T-helper 22 cell (primary cell): ENCODE results near the gene ABCB11.
"Not testable (repeated sequence)": the region's sequence is repeated elsewhere in the genome, so short reads cannot be mapped to it uniquely, and the experiment has no call there.

Source experiments
- DNase-seq: peaks from one replicate; pipeline ENCODE4 v3.0.0-alpha.2; 2020; ENCODE audit warnings: low read depth

The ABCB11 gene

DNA sequence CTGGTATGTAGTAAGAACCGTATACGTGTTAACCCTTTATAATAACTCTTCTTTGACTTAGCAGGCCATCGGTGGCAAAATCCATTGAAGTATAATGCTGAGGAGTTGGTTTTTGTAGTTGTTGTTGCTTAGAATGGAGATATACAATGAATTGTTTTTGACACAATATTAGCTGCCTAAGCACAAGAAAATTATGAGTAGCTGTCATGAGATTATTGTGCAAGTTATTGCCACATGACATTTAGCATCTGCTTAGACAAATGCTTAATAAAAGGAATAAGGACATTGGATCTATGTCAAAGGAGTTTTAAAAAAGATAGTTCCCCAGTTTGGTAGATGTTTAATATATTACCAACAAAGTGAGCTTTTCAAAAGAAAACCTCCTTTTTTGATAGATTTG lies 59.9 kb downstream of the ABCB11 start:
- DNase-seq = no peak

DNA sequence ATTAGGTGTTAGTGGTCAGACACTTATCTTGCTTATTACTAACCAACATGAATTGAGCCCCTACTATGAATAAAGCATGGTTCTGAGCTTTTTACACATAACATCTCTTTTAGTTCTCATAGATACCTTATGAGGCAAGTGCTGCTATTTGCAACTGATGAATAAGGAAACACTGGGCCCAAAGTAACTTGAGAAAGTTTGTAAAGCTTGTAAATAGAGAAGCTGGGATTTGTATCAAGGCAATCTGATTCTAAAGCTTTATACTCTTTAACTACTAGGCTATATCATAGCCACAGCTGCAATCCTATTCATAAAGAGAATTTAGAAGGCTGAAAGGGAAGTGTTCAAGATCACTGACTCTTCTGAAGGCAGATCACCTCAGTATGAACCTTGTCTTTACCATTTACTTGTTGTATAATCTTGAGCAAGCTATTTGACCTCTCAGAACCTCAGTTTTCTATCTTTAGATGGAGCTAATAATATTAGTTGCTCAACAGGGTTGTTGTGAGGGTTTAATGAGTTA lies 60.4 kb downstream of the ABCB11 start:
- no peak for DNase-seq

DNA sequence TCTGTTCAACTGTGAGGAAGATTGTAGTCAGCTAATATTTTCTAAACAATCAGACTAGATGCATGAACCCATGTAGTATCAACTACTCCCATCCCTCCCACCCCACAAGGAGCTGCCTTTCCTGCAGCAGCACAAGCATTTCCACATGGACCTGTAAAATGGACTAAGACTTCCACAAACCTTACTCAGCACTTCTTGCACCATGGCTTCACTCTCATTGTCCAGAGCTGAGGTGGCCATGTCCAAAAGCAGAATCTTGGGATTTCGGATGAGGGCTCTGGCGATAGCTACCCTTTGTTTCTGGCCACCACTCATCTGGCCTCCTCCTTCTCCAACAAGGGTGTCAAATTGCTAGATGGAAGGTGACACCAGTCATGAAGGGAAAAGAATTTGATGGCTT lies 61.3 kb downstream of the ABCB11 start:
- DNase-seq = no peak

DNA sequence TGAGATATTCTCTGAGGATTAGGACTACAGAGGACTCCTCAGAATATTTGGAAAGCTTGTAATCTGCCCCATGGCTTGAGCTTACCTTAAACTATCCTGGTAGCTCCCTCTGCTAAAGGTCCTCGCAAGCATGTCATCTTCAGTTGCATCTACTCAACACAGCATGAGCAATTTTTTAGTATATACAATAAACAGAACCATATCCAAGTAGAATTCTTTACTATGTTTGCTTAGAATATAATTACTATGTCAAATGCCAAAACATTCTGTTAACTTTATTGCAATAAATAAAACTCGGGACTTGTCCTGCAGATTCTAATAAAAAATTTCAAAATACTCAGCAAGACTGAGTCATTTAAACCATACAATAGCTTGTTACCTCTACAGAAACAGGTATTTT lies 62.8 kb downstream of the ABCB11 start:
- DNase-seq = no peak

DNA sequence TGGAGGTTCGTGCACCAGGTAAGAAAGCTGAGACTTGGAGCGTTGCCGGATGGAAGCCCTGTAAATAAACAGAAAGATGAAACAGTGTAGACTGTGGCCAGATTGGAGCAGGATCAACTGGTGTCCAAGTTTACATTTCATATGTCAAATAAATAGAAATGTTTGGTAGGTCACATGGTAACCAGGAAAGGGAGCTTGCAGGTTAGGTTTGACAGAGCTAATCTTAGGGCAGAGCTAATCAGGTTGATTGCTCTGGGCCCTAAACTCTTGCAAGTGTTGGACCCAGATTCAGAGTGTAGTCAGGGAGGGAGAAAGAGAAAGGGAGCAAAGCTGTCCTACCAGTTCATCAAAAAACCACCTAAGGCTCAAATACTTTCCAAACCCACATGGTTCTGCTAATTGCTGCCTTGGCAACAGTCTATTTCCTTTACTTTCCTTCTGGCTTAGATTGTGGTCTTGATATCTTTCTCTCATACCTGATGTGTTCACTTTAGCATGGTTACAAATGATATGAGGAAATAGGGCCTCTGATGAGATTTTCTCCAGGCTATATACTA lies 66.8 kb downstream of the ABCB11 start:
- DNase-seq = no peak

DNA sequence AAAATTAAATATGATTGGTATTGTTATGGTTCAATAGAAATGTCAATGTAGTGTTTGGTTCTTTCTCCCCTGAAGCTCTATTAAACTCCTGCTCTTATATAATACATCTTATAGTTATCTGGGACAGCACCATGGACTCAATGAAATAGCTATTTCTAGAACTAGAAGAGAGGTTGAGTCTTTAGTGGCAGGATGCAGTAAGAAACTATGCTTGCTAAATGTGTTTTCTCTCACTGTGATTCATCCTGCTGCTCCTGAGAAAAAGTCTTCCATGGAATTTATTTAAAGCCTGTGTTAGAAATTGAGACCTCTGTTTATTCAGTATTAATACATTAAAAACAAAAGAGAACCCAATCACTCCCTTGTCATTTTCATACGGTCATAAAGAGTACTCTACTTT lies 68.5 kb downstream of the ABCB11 start:
- DNase-seq = no peak

DNA sequence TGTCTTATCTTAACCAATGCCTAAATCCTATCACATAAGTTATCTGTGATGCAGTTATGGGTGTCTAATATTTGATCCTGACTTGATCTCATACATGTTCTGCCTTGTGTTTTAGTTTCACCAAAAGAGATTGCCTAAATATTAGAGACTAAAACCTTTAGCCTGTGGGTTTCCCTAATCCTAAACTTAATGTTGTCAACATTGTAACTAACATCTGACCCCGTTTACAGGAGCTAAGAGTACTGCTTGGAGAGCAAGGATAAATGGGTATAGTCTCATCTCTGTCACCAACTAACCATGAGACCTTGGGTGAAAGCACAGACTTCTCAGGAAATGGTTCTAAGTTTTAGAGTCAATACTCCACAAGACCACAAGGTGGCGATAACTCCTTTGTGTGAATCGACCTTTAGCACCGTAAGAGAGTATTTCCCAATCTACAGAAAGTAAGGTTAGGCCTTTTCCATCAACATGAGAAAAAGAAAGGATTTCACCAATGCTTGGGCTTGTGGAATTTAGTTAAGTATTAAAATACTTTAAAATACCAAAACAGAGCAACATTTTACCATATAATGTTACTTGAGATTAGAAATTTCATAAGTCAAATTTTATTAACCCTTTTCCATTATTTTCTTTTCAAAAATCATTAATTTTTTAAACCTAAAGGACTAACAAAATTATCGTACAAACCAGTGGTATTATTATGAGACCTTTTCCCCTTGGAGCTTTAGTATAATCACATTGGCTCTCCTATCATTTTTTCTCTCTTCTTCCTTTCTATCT lies 69.5 kb downstream of the ABCB11 start:
- DNase-seq = no peak

DNA sequence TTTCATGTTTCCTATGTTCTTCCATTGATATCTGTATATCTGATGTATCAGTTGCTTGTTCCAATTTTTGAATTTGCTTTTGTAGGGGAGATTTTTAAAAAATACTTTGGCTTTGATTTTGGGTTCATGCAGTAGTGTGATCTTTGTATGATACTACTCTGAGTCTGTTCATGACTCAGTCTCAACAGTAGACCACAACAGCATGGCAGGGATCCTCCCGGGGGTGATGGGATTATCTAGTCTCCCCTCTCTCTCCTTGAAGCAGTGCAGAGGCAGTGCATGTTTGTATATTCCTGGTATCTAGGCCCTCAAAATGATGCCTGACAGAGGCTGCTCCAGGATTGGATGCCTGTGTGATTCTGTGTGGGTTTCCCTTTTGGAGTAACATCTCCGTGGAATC lies 74.7 kb downstream of the ABCB11 start:
- DNase-seq = no peak

DNA sequence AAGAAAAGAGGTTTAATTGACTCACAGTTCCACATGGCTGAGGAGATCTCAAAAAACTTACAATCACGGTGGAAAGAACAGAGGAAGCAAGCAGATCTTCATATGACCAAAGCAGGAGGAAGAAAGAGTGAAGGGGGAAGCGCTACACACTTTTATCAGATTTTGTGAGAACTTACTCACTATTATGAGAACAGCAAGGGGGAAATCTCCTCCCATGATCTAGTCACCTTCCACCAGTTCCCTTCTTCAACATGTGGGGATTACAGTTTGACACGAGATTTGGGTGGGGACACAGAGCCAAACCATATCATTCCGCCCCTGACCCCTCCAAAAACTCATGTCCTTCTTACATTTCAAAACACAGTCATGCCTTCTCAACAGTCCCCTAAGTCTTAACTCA lies 75.8 kb downstream of the ABCB11 start:
- DNase-seq = no peak

DNA sequence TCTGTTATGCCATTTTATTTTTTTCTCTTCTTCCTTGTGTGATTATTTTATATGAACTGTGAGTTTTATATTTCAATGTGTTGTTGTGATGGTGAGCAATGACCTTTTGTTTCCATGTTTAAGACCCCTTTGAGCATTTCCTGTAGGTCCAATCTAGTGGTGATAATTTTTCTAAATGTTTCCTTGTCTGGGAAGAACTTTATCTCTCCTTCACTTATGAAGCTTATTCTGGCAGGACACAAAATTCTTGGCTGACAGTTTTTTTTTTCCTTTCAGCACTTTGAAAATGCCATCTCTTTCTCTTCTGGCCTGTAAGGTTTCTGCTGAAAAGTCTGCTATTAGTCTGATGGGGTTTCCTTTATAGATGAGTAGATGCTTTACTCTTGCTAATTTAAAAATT lies 76.9 kb downstream of the ABCB11 start:
- DNase-seq = no peak

DNA sequence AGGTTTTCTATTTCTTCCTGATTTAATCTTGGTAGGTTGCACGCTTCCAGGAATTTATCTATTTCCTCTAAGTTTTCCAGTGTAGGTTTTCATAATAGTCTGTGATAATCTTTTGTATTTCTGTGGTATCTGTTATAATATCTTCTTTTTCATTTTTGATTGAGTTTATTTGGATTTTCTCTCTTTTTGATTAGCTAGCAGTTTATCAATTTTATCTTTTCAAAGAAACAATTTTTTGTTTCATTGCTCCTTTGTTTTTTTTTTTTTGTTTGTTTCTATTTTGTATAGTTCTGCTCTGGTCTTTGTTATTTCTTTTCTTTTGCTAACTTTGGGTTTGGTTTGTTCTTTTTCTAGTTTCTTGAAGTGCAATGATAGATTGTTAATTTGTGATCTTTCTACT lies 78.7 kb downstream of the ABCB11 start:
- DNase-seq = no peak

DNA sequence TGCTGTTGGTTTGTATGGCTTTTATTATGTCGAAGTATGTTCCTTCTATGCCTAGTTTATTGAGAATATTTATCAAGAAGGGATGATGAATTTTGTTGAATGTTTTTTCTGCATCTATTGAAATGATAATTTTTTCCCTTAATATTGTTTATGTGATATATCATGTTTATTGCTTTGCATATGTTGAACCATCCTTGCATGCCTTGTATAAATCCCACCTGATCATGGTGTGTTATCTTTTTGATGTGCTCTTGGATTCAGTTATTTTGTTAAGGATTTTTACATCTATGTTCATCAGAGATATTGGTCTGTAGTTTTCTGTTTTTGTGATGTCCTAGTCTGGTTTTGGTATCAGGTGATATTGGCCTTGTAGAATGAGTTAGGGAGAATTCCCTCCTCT lies 79.3 kb downstream of the ABCB11 start:
- no peak for DNase-seq

DNA sequence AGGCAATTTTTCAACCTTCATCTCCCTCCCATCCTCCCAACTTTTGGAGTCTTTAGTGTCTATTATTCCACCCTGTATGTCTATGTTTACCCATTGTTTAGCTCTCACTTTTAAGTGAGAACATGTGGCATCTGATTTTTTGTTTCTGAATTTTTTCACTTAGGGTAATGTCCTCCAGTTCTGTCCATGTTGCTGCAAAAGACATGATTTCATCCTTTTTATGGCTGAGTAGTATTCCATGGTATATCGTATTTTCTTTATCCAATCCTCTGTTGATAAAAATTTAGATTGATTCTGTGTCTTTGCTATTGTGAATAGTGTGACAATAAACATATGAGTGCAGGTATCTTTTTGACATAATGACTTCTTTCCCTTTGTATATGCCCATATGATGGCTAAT lies 81.8 kb downstream of the ABCB11 start:
- no peak for DNase-seq

DNA sequence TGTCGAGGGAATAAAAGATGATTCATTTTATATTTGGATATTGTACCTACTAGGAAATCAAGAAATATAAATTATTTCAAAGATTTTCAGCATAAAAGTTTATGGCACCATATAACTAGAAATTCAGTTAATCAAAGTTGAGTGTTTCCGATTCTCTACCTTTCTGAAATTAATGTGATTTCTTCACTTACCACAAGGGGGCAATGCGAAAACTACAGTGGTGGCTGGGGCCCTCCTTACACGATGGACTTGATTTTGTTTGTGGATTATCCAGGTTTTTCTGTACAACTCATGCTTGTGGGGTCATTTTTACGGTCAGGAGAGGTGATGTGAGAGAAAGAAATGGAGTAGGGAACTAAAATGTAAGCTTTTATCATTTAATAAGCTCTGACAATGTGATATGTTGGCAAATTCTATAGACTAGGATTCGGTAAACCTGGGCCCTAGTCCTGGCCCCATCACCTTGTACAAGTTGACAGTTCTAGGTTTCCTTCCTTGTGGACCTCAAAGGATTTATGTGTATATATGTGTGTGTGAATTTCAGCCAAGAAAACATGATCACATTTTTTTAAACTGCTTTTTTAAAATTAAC lies 82.4 kb downstream of the ABCB11 start:
- no peak for DNase-seq

DNA sequence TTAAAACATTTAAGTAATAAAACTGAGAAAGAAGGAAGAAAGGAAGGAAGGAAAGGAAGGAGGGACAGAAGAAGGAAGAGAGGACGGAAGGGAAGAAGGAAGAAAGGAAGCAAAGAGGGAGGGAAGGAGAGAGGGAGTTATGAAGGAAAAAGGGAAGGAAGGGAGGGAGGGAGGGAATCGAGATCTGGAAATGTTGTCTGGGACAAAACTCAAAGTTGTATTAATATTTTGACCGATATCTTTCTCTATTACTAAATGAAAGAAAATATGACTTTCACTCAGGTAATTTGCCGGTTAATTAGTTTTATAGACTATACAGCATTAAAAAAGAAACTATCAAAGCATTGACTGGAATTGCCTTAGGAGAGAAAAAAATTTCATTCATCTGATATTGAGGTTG lies 85.6 kb downstream of the ABCB11 start:
- no peak for DNase-seq

DNA sequence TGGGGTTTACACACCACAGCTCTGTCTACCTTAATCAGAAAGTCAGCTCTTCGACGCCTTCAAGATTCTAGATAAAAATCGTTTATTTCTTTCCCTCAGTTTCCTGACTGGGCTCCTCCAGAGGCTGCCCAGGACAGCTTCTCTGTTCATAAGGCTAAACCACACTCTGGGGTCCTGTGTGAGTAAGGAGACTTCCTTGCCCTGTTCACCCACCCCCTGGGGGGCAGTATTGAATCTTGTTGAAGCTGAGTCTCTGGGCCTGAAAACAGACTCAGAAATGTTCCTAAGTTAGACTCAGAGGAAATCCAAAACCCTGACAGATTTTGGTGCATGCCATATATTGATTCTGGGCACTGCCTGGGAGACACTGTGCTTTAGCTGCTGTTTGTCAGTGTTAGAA lies 87.1 kb downstream of the ABCB11 start:
- no peak for DNase-seq

DNA sequence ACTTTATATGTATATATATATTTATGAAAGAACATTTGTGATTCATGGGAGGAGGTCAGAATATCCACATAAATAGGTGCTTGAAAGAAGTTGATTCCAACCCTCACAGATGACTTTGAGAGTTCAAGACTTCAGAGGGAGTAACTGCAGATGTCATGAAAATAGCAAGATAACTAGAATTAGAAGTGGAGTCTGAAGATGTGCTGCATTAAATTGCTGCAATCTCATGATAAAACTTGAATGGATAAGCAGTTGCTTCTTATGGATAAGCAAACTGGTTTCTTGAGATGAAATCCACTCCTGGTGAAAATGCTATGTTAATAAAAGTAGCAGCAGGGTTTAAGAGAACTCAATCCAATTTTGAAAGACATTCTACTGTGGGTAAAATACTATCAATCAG lies 89.8 kb downstream of the ABCB11 start:
- DNase-seq = no peak

DNA sequence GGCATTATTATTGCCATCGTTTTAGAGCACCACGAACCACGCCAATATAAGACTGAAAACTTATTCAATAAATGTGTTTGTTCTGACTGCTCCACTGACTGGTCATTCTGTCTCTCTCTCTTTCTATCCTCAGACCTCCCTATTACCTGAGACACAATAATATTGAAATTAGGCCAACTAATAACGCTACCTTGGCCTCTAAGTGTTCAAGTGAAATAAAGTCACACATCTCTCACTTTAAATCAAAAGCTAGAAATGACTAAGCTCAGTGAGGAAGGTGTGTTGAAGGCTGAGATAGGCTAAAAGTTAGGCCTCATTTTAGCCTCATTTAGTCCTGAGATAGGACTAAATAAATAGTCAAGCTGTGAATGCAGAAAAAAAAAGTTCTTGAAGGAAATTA lies 91.2 kb downstream of the ABCB11 start:
- DNase-seq = no peak

DNA sequence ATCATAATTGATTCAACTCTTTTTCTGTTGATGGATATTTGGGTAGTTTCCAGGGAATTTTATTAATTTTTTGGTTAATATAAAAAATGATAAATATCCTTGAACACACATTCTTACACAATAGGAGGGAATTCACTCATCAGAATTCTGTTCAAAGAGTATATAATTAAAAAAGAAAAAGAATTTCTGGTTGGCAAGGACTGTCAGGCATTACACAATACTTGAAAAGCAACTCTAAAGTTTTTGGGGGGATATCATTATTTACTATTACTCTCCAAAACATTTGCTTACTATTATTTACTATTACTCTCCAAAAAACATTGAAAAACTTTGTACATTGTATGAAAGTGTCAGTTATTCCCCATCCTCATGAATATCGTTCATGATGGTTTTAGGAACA lies 92.1 kb downstream of the ABCB11 start:
- DNase-seq = no peak

DNA sequence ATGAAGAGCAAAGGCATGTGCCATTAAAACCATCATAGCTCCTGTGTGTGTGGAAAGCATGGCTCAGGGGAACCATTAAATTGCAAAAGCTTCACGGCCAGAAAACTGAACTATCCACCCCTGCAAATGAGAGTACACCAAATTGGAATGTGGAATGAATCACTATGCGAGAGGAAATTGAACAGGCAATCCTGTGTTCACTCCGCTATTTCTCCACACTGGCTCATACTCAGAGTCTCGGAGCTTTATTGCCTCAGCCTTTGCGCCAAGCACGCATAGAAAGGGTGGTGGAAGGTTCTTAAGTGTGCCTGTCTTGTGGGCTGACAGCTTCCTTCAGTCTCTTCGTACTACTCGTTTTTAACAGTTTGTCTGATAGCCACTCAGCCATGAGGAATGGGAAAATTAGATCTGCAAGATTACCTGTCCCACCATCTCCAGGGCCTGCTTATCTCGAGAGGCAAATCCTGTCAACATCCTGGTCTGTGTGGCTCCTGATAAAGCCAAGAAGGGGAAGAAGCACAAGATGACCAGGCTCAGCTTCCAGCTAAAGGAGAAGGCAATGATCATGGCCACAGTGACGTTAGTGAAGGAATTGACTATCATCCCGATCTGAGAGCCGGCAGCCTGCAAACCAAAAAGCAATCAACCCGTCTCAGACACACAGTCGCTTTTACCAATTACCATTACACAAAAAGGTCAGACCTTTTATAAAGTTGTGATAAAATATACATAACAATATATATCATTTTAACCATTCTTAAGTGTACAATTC lies 95.1 kb downstream of the ABCB11 start:
- no peak for DNase-seq

DNA sequence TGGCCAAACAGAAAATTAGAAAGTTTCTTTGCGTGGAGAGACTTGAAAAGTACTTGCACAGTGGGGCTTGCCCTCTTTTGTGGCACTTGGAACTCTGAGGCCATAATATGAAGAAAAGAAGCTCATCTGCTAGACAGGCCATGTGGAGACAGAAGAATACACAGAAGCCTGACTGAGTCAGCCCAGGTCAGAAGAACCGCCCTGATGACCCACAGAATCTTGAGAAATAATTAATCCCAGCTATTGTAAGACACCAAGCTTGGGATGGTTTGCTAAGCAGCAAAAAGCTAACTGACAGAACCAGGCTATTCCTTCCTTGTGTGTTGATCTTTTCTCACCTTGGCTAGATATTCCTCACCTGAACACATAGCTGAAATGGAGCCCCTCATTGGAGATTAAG lies 96.3 kb downstream of the ABCB11 start:
- no peak for DNase-seq

DNA sequence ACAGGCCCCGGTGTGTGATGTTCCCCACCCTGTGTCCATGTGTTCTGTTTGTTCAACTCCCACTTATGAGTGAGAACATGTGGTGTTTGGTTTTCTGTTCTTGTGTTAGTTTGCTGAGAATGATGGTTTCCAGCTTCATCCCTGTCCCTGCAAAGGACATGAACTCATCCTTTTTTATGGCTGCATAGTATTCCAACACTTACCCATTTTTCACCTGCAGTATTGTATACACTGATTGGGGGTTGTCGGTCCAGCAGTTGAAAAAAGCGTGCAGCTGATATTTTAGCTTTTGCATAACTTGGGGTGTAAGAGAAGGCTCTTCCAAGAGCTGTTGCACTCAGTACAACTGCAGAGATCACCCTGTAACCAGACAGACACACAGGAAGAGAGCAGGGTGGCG lies 99.0 kb downstream of the ABCB11 start:
- DNase-seq = not testable (repeated sequence)

DNA sequence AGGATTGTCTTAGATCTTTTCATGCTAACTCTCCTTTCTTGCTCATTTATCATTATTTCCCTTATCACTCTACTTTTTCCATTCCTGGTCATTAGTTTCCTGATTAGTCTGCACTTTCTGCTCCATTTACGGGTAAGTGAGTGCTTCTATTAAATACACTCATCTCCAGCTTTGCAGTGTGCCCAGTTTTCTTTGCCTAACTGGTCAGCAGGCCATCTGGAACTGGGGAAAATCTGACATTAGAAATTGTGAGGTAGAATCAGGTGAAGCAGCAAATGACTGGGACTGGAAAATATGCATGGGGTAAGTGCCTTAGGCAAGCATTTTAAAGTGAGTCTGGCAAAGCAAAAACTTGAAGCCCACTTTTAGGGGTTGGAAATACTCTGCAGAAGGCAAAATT lies 100.9 kb downstream of the ABCB11 start:
- DNase-seq = no peak
